GM23338 (cell line): Measurements from ENCODE around the gene MGAT5. TPM values are rescaled to one million over a fixed set of nuclear protein-coding genes. Genes with fewer than 3 reads are reported as not detected.

Source experiments
- ATAC-seq: fragments of 200-7000 bp; cut with Tn5 transposase; 3 replicates; pipeline ENCODE4 v1.9.1; 2020
- DNase-seq: peaks from one replicate; pipeline ENCODE4 v3.0.0-alpha.2; 2015; ENCODE audit warnings: low spot score
- H2AFZ ChIP-seq: fragments of 200-600 bp; sonication (generic); 2 replicates; pipeline ENCODE4 v1.8.0; 2016; ENCODE audit warnings: antibody characterized with exemption, mild to moderate bottlenecking, moderate library complexity
- H3F3A ChIP-seq: fragments of 200-600 bp; sonication (generic); replicated peaks from 2 replicates; pipeline ENCODE4 v1.8.0; 2017; ENCODE audit warnings: antibody characterized with exemption, mixed run types, low read depth
- H3K27ac ChIP-seq: fragments of 200-600 bp; sonication (generic); 2 replicates; pipeline ENCODE4 v1.6.1; 2016; ENCODE audit warnings: low read depth
- H3K27me3 ChIP-seq: fragments of 200-600 bp; sonication (generic); 2 replicates; pipeline ENCODE4 v1.8.0; 2016; ENCODE audit warnings: mild to moderate bottlenecking, mixed run types, moderate library complexity; ENCODE audit not compliant: insufficient read depth
- H3K36me3 ChIP-seq: fragments of 200-600 bp; sonication (generic); 2 replicates; pipeline ENCODE4 v1.8.0; 2016; ENCODE audit warnings: mild to moderate bottlenecking; ENCODE audit not compliant: insufficient read depth
- H3K4me1 ChIP-seq: fragments of 200-600 bp; sonication (generic); 2 replicates; pipeline ENCODE4 v1.8.0; 2016; ENCODE audit warnings: mild to moderate bottlenecking, moderate library complexity; ENCODE audit not compliant: insufficient read depth
- H3K4me2 ChIP-seq: fragments of 200-600 bp; sonication (generic); 2 replicates; pipeline ENCODE4 v1.7.1; 2017; ENCODE audit warnings: mixed run types
- H3K4me3 ChIP-seq: fragments of 200-600 bp; sonication (generic); 2 replicates; pipeline ENCODE4 v1.6.1; 2016; ENCODE audit warnings: mixed run types
- H3K79me2 ChIP-seq: fragments of 200-600 bp; sonication (generic); replicated peaks from 2 replicates; pipeline ENCODE4 v1.8.0; 2017; ENCODE audit warnings: mild to moderate bottlenecking; ENCODE audit not compliant: insufficient read depth
- H3K9me2 ChIP-seq: fragments of 200-600 bp; sonication (generic); 2 replicates; pipeline ENCODE4 v1.8.0; 2017; ENCODE audit not compliant: insufficient read depth
- H4K20me1 ChIP-seq: fragments of 200-600 bp; sonication (generic); replicated peaks from 2 replicates; pipeline ENCODE4 v1.8.0; 2017; ENCODE audit warnings: mild to moderate bottlenecking; ENCODE audit not compliant: insufficient read depth
- H3K27ac Mint-ChIP-seq: 2 replicates; pipeline ENCODE4 v1.8.0; 2020; ENCODE audit warnings: inconsistent platforms, mild to moderate bottlenecking, moderate library complexity, mixed read lengths
- H3K27me3 Mint-ChIP-seq: 3 replicates; pipeline ENCODE4 v1.8.0; 2022; ENCODE audit warnings: low read depth, mild to moderate bottlenecking, moderate library complexity, mixed read lengths, inconsistent platforms; ENCODE audit not compliant: insufficient read depth, poor library complexity
- H3K36me3 Mint-ChIP-seq: 3 replicates; pipeline ENCODE4 v1.8.0; 2021; ENCODE audit warnings: low read depth, mild to moderate bottlenecking, inconsistent platforms, moderate library complexity, mixed read lengths
- H3K4me1 Mint-ChIP-seq: 3 replicates; pipeline ENCODE4 v1.8.0; 2020; ENCODE audit warnings: mild to moderate bottlenecking, inconsistent platforms, mixed read lengths
- H3K4me3 Mint-ChIP-seq: 3 replicates; pipeline ENCODE4 v1.8.0; 2021; ENCODE audit warnings: moderate library complexity, mild to moderate bottlenecking, inconsistent platforms, mixed read lengths
- H3K9me3 Mint-ChIP-seq: 3 replicates; pipeline ENCODE4 v1.8.0; 2020; ENCODE audit warnings: moderate library complexity, mild to moderate bottlenecking, inconsistent platforms, mixed read lengths
- CREB1 ChIP-seq: fragments of 250-450 bp; sonication (Bioruptor Pico); IDR thresholded peaks from 2 replicates; pipeline ENCODE4 v1.5.0; 2020; ENCODE audit warnings: low read depth, mild to moderate bottlenecking, moderate library complexity
- CTCF ChIP-seq, 2 experiments: fragments of 200-600 bp in 1 of 2; sonication (generic) in 1 of 2; conservative IDR thresholded peaks; 2 replicates each; pipeline versions ENCODE4 v1.5.1 to v1.6.1; 2016 to 2017; ENCODE audit warnings: antibody characterized with exemption in 2 of 2, low read depth in 2 of 2, mild to moderate bottlenecking in 2 of 2, moderate library complexity in 1 of 2
- ETS1 ChIP-seq: IDR thresholded peaks from 2 replicates; pipeline ENCODE4 v1.6.1; 2016; ENCODE audit warnings: antibody characterized with exemption
- EZH2 ChIP-seq: fragments of 200-600 bp; sonication (generic); IDR thresholded peaks from one replicate; pipeline ENCODE4 v1.8.0; 2017; ENCODE audit warnings: antibody characterized with exemption, mild to moderate bottlenecking, low read depth; ENCODE audit not compliant: unreplicated experiment
- EZH2phosphoT487 ChIP-seq: fragments of 200-600 bp; sonication (generic); IDR thresholded peaks from one replicate; pipeline ENCODE4 v1.8.1; 2018; ENCODE audit warnings: antibody characterized with exemption; ENCODE audit not compliant: unreplicated experiment
- JUNB ChIP-seq: IDR thresholded peaks from one replicate; pipeline ENCODE4 v1.6.1; 2016; ENCODE audit warnings: antibody characterized with exemption; ENCODE audit not compliant: unreplicated experiment
- NANOG ChIP-seq: IDR thresholded peaks from 2 replicates; pipeline ENCODE4 v1.6.1; 2016; ENCODE audit warnings: antibody characterized with exemption, borderline replicate concordance
- POLR2AphosphoS5 ChIP-seq: IDR thresholded peaks from 2 replicates; pipeline ENCODE4 v1.6.1; 2016; ENCODE audit warnings: antibody characterized with exemption, low read depth
- REST ChIP-seq: IDR thresholded peaks from one replicate; pipeline ENCODE4 v1.6.1; 2018; ENCODE audit warnings: antibody characterized with exemption; ENCODE audit not compliant: unreplicated experiment
- ZNF114 ChIP-seq: fragments of 250-450 bp; sonication (Bioruptor Pico); IDR thresholded peaks from 2 replicates; pipeline ENCODE4 v1.5.0; 2020; ENCODE audit warnings: mild to moderate bottlenecking, moderate library complexity
- ZNF331 ChIP-seq: fragments of 250-450 bp; sonication (Bioruptor Pico); IDR thresholded peaks from 2 replicates; pipeline ENCODE4 v1.5.0; 2020; ENCODE audit warnings: low read depth, mild to moderate bottlenecking, moderate library complexity
- polyA plus RNA-seq: library from polyadenylated mRNA; unstranded; fragments of >200 nt; fragmentation: Nextera tagmentation; extraction: Ambion mirVana; gene quantifications from 2 replicates; pipeline ENCODE4 v1.2.1, GENCODE V29; 2016
- total RNA-seq: library from RNA; depleted of rRNA; stranded (reverse); fragments of >200 nt; shearing (Covaris generic); gene quantifications from 2 replicates; pipeline ENCODE4 v1.2.3, GENCODE V29; 2014

MGAT5 gene
- total and polyA plus RNA-seq, 2 experiments from 2014 or later: 4.6 to 27.6 TPM

GRCh38 chr2:134278553-134278952 lies 24.7 kb downstream of the MGAT5 start (continued):
- TF ChIP-seq POLR2AphosphoS5 (no peak), ETS1 (no peak), NANOG (no peak), CREB1 (CRISPR knock-in tag) (no peak)

GRCh38 chr2:134279417-134279816 lies 25.5 kb downstream of the MGAT5 start:
- peaks cover 15% of the 10 kb centered on the region for H3K27me3 Mint-ChIP-seq
- ATAC-seq (no peak), DNase-seq (no peak)
- Histone ChIP-seq H3K4me3 (no peak overlapping the region), H3K27ac (no peak overlapping the region), H3K4me1 (peaks cover 15% of the 10 kb centered on the region), H4K20me1 (peaks cover 17% of the 10 kb centered on the region; the same call in 1 of the 2 replicates), H3K4me2 (no peak overlapping the region), H3K79me2 (no peaks in the 10 kb centered on the region; the same call in none of the 2 replicates), H3F3A (no peaks in the 10 kb centered on the region), H2AFZ (no peak overlapping the region), H3K27me3 (no peaks in the 10 kb centered on the region), H3K9me2 (no peaks in the 10 kb centered on the region), H3K36me3 (no peaks in the 10 kb centered on the region)
- no peak overlapping the region for H3K27ac Mint-ChIP-seq
- peaks cover 18% of the 10 kb centered on the region for H3K4me1 Mint-ChIP-seq
- H3K9me3 Mint-ChIP-seq: no peaks in the 10 kb centered on the region
- H3K4me3 Mint-ChIP-seq: no peak overlapping the region
- no peaks in the 10 kb centered on the region; the same call in 2 of the 3 replicates for H3K36me3 Mint-ChIP-seq
- TF ChIP-seq REST (no peak), CTCF (conservative IDR thresholded peaks at IDR 0.05; ENCODE audit: low read depth in 2 of 2) (no peak), ETS1 (no peak), ZNF114 (CRISPR knock-in tag) (no peak), EZH2 (no peak), EZH2phosphoT487 (no peak), JUNB (no peak), CREB1 (CRISPR knock-in tag) (no peak), NANOG (no peak), ZNF331 (CRISPR knock-in tag) (no peak)
